SK-N-SH (cell line): ENCODE measurements around the gene CCDC9. TPM values are rescaled to one million over a fixed set of nuclear protein-coding genes. Genes with fewer than 3 reads are reported as not detected.

Source experiments
- CTCF ChIA-PET: fragments of 300-600, 350-600 bp; formaldehyde crosslinking; extraction: SDS; loops from one replicate; lab custom pipeline; 2021; lab: Yijun Ruan, JAX
- POLR2A ChIA-PET: fragments of 350-600 bp; sonication (Branson Sonifier 250); formaldehyde crosslinking; extraction: SDS; loops from one replicate; lab custom pipeline; 2020; ENCODE audit warnings: antibody characterized with exemption, inconsistent platforms; lab: Yijun Ruan, JAX
- DNase-seq: peaks from one replicate; pipeline ENCODE4 v3.0.0; 2012
- H2AFZ ChIP-seq: fragments of 200-600 bp; sonication (generic); 2 replicates; pipeline ENCODE4 v1.8.1; 2016; ENCODE audit warnings: antibody characterized with exemption, mild to moderate bottlenecking, low read depth
- H3F3A ChIP-seq: fragments of 200-600 bp; sonication (generic); replicated peaks from 2 replicates; pipeline ENCODE3; 2016; ENCODE audit warnings: antibody characterized with exemption, mild to moderate bottlenecking; ENCODE audit not compliant: insufficient read depth
- H3K27ac ChIP-seq, 2 experiments: fragments of 200-500 bp in 1 of 2; fragments of 200-600 bp in 1 of 2; sonication (Bioruptor generic) in 1 of 2; sonication (generic), shearing (Covaris generic) in 1 of 2; 2 replicates each; pipeline versions ENCODE4 v1.5.1 to v1.6.1; 2014 to 2016; ENCODE audit warnings: low read depth in 2 of 2, inconsistent platforms in 1 of 2, low read length in 1 of 2, mild to moderate bottlenecking in 1 of 2, mixed read lengths in 1 of 2
- H3K27me3 ChIP-seq: fragments of 200-600 bp; sonication (generic), shearing (Covaris generic); 2 replicates; pipeline ENCODE4 v1.6.1; 2016; ENCODE audit warnings: mixed run types; ENCODE audit not compliant: insufficient read depth
- H3K36me3 ChIP-seq, 2 experiments: fragments of 200-500 bp in 1 of 2; fragments of 200-600 bp in 1 of 2; sonication (Bioruptor generic) in 1 of 2; sonication (generic) in 1 of 2; replicated peaks in 1 of 2; 2 replicates each; pipeline versions ENCODE3 to v1.5.1; 2014 to 2016; ENCODE audit warnings: low read length in 1 of 2, mild to moderate bottlenecking in 1 of 2; ENCODE audit not compliant: insufficient read depth in 2 of 2, control insufficient read depth in 1 of 2
- H3K4me1 ChIP-seq, 2 experiments: fragments of 200-500 bp in 1 of 2; fragments of 200-600 bp in 1 of 2; sonication (Bioruptor generic) in 1 of 2; sonication (generic), shearing (Covaris generic) in 1 of 2; 2 replicates each; pipeline versions ENCODE4 v1.5.1 to v1.6.1; 2014 to 2016; ENCODE audit warnings: low read depth in 1 of 2, low read length in 1 of 2, mixed run types in 1 of 2; ENCODE audit not compliant: insufficient read depth in 2 of 2, control insufficient read depth in 1 of 2
- H3K4me2 ChIP-seq: fragments of 200-600 bp; sonication (generic), shearing (Covaris generic); 2 replicates; pipeline ENCODE4 v1.6.1; 2017; ENCODE audit warnings: mixed run types
- H3K4me3 ChIP-seq, 2 experiments: fragments of 200-500 bp in 1 of 2; fragments of 200-600 bp in 1 of 2; sonication (Bioruptor generic) in 1 of 2; sonication (generic), shearing (Covaris generic) in 1 of 2; 2 replicates each; pipeline versions ENCODE4 v1.5.1 to v1.8.1; 2014 to 2016; ENCODE audit warnings: low read depth in 2 of 2, inconsistent platforms in 1 of 2, low read length in 1 of 2, mild to moderate bottlenecking in 1 of 2, mixed read lengths in 1 of 2, moderate library complexity in 1 of 2
- H3K79me2 ChIP-seq: fragments of 200-600 bp; sonication (generic); 2 replicates; pipeline ENCODE4 v1.8.1; 2017; ENCODE audit warnings: mild to moderate bottlenecking; ENCODE audit not compliant: insufficient read depth
- H3K9ac ChIP-seq: fragments of 200-600 bp; sonication (generic); 2 replicates; pipeline ENCODE4 v1.6.1; 2017; ENCODE audit warnings: mixed run types
- H3K9me2 ChIP-seq: fragments of 200-600 bp; sonication (generic); 2 replicates; pipeline ENCODE4 v1.6.1; 2017; ENCODE audit warnings: mixed run types
- H3K9me3 ChIP-seq: fragments of 200-600 bp; sonication (generic); 2 replicates; pipeline ENCODE4 v1.6.1; 2017; ENCODE audit warnings: mixed run types, mild to moderate bottlenecking, moderate library complexity
- H4K20me1 ChIP-seq: fragments of 200-600 bp; sonication (generic); 2 replicates; pipeline ENCODE4 v1.6.1; 2017; ENCODE audit warnings: mild to moderate bottlenecking, mixed run types; ENCODE audit not compliant: insufficient read depth
- CHD2 ChIP-seq: fragments of 150-350 bp; IDR thresholded peaks from 2 replicates; pipeline ENCODE4 v1.6.1; 2018; ENCODE audit warnings: low read length; ENCODE audit not compliant: partially characterized antibody
- EZH2phosphoT487 ChIP-seq: fragments of 200-600 bp; sonication (generic); IDR thresholded peaks from 2 replicates; pipeline ENCODE4 v1.6.1; 2017; ENCODE audit warnings: low read depth, mixed run types, mild to moderate bottlenecking, antibody characterized with exemption, moderate library complexity, borderline replicate concordance
- JUND ChIP-seq: IDR thresholded peaks from 2 replicates; pipeline ENCODE4 v1.4.0; 2012
- RFX5 ChIP-seq: IDR thresholded peaks from 2 replicates; pipeline ENCODE4 v1.6.1; 2012; ENCODE audit warnings: mild to moderate bottlenecking, improper control_type of control experiment, low read length
- RXRA ChIP-seq: IDR thresholded peaks from 2 replicates; pipeline ENCODE4 v1.4.0; 2012; ENCODE audit warnings: low read depth, mild to moderate bottlenecking, borderline replicate concordance
- TAF1 ChIP-seq: IDR thresholded peaks from 2 replicates; pipeline ENCODE4 v1.6.1; 2012; ENCODE audit warnings: low read depth, mild to moderate bottlenecking, low read length, moderate library complexity, borderline replicate concordance
- TCF12 ChIP-seq: IDR thresholded peaks from 2 replicates; pipeline ENCODE4 v1.4.0; 2012
- USF1 ChIP-seq: IDR thresholded peaks from 2 replicates; pipeline ENCODE4 v1.4.0; 2012; ENCODE audit warnings: low read depth, borderline replicate concordance
- USF2 ChIP-seq: fragments of 150-350 bp; IDR thresholded peaks from 2 replicates; pipeline ENCODE4 v1.6.1; 2017; ENCODE audit warnings: antibody characterized with exemption, low read length, low read depth, borderline replicate concordance
- WGBS: methylation state at CpG from one replicate; pipeline ENCODE4 v1.1.6; 2017; ENCODE audit warnings: low lambda C conversion rate; 5-methylcytosine and 5-hydroxymethylcytosine counted together
- polyA plus RNA-seq, 3 experiments: library from polyadenylated mRNA; depleted of rRNA; stranded (reverse); fragments of >200 nt; gene quantifications; 2 replicates each; pipeline ENCODE4 v1.2.3, GENCODE V29; 2012
- TF ChIP-seq, protein P1 (sequence below): IDR thresholded peaks from 2 replicates; pipeline ENCODE4; 2012
- TF ChIP-seq, protein P2 (sequence below): IDR thresholded peaks from 2 replicates; pipeline ENCODE4 v1.6.1; 2012; ENCODE audit warnings: mild to moderate bottlenecking, low read depth, low read length, moderate library complexity

Gene CCDC9
- polyA plus RNA-seq, 1 of the 3 experiments (the other 2 are of a cell fraction) = 12.4 TPM

DNA sequence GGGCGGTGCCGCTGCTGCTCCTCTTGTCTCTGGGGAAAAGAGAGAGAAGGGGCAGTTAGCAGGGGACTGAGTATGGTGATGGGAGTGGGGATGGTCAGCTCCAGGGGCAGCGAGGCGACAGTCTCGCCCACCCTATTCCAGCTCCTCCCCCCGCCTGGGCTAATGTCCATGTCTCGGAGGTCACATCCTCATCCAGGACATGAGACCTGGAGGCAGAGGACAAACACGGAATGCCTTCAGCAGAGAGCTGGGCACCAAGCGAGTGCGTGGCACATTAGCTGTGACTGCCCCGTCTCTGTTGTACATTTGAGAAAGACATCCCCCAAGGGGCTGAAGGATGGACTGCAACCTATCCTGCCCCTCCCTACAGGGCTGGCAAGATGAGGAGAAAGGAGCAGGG, 34.4 kb upstream of the CCDC9 start:
- H3K27ac ChIP-seq = no peak overlapping the region
- peaks cover 8 to 12% of the 10 kb centered on the region in 2 experiments; a peak in 3 of 4 replicates for H3K4me1 ChIP-seq
- peaks cover 23% of the 10 kb centered on the region for H4K20me1 ChIP-seq
- no peaks in the 10 kb centered on the region for H3K9me2 ChIP-seq
- H3K9ac ChIP-seq = no peak overlapping the region
- 94% methylated on average over 9 of the region's 11 CpGs for WGBS
- ChIA-PET POLR2A (no interaction called here), CTCF (interaction anchor here (5.6 to 22.3 kb wide), 2 partner anchors 11 to 24 kb away, joined by 69 to 520 read pairs; no protein-coding TSS in a partner anchor)
- H2AFZ ChIP-seq = no peak overlapping the region
- TF ChIP-seq TAF1 (no peak), RFX5 (no peak), CHD2 (no peak), RXRA (no peak), EZH2phosphoT487 (no peak), USF2 (no peak), TCF12 (no peak), JUND (no peak), USF1 (no peak)
- TF ChIP-seq, protein P1, sequence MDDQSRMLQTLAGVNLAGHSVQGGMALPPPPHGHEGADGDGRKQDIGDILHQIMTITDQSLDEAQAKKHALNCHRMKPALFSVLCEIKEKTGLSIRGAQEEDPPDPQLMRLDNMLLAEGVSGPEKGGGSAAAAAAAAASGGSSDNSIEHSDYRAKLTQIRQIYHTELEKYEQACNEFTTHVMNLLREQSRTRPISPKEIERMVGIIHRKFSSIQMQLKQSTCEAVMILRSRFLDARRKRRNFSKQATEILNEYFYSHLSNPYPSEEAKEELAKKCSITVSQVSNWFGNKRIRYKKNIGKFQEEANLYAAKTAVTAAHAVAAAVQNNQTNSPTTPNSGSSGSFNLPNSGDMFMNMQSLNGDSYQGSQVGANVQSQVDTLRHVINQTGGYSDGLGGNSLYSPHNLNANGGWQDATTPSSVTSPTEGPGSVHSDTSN = no peak
- TF ChIP-seq, protein P2, sequence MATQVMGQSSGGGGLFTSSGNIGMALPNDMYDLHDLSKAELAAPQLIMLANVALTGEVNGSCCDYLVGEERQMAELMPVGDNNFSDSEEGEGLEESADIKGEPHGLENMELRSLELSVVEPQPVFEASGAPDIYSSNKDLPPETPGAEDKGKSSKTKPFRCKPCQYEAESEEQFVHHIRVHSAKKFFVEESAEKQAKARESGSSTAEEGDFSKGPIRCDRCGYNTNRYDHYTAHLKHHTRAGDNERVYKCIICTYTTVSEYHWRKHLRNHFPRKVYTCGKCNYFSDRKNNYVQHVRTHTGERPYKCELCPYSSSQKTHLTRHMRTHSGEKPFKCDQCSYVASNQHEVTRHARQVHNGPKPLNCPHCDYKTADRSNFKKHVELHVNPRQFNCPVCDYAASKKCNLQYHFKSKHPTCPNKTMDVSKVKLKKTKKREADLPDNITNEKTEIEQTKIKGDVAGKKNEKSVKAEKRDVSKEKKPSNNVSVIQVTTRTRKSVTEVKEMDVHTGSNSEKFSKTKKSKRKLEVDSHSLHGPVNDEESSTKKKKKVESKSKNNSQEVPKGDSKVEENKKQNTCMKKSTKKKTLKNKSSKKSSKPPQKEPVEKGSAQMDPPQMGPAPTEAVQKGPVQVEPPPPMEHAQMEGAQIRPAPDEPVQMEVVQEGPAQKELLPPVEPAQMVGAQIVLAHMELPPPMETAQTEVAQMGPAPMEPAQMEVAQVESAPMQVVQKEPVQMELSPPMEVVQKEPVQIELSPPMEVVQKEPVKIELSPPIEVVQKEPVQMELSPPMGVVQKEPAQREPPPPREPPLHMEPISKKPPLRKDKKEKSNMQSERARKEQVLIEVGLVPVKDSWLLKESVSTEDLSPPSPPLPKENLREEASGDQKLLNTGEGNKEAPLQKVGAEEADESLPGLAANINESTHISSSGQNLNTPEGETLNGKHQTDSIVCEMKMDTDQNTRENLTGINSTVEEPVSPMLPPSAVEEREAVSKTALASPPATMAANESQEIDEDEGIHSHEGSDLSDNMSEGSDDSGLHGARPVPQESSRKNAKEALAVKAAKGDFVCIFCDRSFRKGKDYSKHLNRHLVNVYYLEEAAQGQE = no peak
- H3K27me3 ChIP-seq = no peaks in the 10 kb centered on the region
- H3K79me2 ChIP-seq = peaks cover 45% of the 10 kb centered on the region
- peaks cover 13 to 21% of the 10 kb centered on the region in 2 experiments for H3K36me3 ChIP-seq
- H3F3A ChIP-seq = peaks cover 23% of the 10 kb centered on the region
- DNase-seq = no peak
- H3K4me3 ChIP-seq = no peak overlapping the region
- no peak overlapping the region for H3K4me2 ChIP-seq
- H3K9me3 ChIP-seq = no peaks in the 10 kb centered on the region
